Upper lobe of right lung (tissue), 1 donor: ENCODE measurements around the gene ARL2. TPM values are rescaled to one million over a fixed set of nuclear protein-coding genes. Genes with fewer than 3 reads are reported as not detected.

Experiments
- ATAC-seq: fragments of 200-7000 bp; cut with Tn5 transposase; one replicate; pipeline ENCODE4 v1.9.1; 2020; ENCODE audit warnings: mild to moderate bottlenecking, moderate library complexity
- DNase-seq: peaks from one replicate; pipeline ENCODE4 v3.0.0-alpha.2; 2020
- H3K27ac ChIP-seq: fragments of 200-600 bp; one replicate; pipeline ENCODE4 v1.8.0; 2022
- H3K27me3 ChIP-seq: fragments of 200-600 bp; one replicate; pipeline ENCODE4 v1.8.0; 2022; ENCODE audit warnings: mild to moderate bottlenecking
- H3K36me3 ChIP-seq: fragments of 200-600 bp; one replicate; pipeline ENCODE4 v1.8.0; 2022
- H3K4me1 ChIP-seq: fragments of 200-600 bp; one replicate; pipeline ENCODE4 v1.8.0; 2022
- H3K4me3 ChIP-seq: fragments of 200-600 bp; one replicate; pipeline ENCODE4 v1.8.0; 2022; ENCODE audit warnings: mild to moderate bottlenecking
- H3K9me3 ChIP-seq: fragments of 200-600 bp; one replicate; pipeline ENCODE4 v1.8.0; 2022
- CTCF ChIP-seq: fragments of 200-600 bp; IDR thresholded peaks from one replicate; pipeline ENCODE4 v1.8.0; 2022; ENCODE audit warnings: antibody characterized with exemption
- intact Hi-C: fragments of 100-400 bp; cut with DNase I; formaldehyde crosslinking; loops from one replicate; pipeline ENCODE4 v1.11.0; 2022
- total RNA-seq: library from RNA; stranded (reverse); fragmentation: NEBNext Ultra II Directional; extraction: Animal tissue kit (Norgen Biotek cat#: 25700); gene quantifications from one replicate; pipeline ENCODE4 v1.2.1, GENCODE V29; 2021
- donor health status: DM: no; HTN: yes; CAD: no; lungs with severe emphysema.

The ARL2 gene
- total RNA-seq, 1 donor from 2014 or later, result 84.4 TPM

- intact Hi-C loops, result no loop called here
- Histone ChIP-seq H3K36me3 (peaks cover 5% of the 10 kb centered on the region), H3K4me3 (peak overlapping the region; percentile 87), H3K27ac (peak overlapping the region; percentile 98), H3K4me1 (peaks cover 18% of the 10 kb centered on the region), H3K9me3 (no peaks in the 10 kb centered on the region), H3K27me3 (no peaks in the 10 kb centered on the region)
- DNase-seq (peak; percentile 95), ATAC-seq (peak; percentile 92)
- TF ChIP-seq CTCF, result peak; percentile 72
Observed at GRCh38 chr11:65013130-65013887, 651 bp upstream of the ARL2 start.

- Histone ChIP-seq H3K27me3 (no peaks in the 10 kb centered on the region), H3K36me3 (peaks cover 16% of the 10 kb centered on the region), H3K9me3 (no peaks in the 10 kb centered on the region), H3K4me1 (peaks cover 18% of the 10 kb centered on the region), H3K4me3 (peak overlapping the region; percentile 87), H3K27ac (peak overlapping the region; percentile 98)
- intact Hi-C loops, result no loop called here
- TF ChIP-seq CTCF, result no peak
- ATAC-seq, result no peak
- no peak for DNase-seq
Observed at GRCh38 chr11:65014726-65015227, 817 bp downstream of the ARL2 start.

- intact Hi-C loops, result no loop called here
- TF ChIP-seq CTCF, result no peak
- H3K27me3 ChIP-seq, result no peaks in the 10 kb centered on the region
- H3K9me3 ChIP-seq, result no peaks in the 10 kb centered on the region
- H3K4me3 ChIP-seq, result no peak overlapping the region
- ATAC-seq, result no peak
- no peak for DNase-seq
- H3K27ac ChIP-seq, result no peak overlapping the region
- H3K36me3 ChIP-seq, result peaks cover 19% of the 10 kb centered on the region
- H3K4me1 ChIP-seq, result peaks cover 18% of the 10 kb centered on the region
Observed at GRCh38 chr11:65016705-65017104, 2.7 kb downstream of the ARL2 start.

GRCh38 chr11:65017937-65018336 lies 4.0 kb downstream of the ARL2 start:
- intact Hi-C loops, result no loop called here
- Histone ChIP-seq H3K27me3 (no peaks in the 10 kb centered on the region), H3K36me3 (peaks cover 19% of the 10 kb centered on the region), H3K9me3 (no peaks in the 10 kb centered on the region), H3K27ac (no peak overlapping the region), H3K4me3 (no peak overlapping the region), H3K4me1 (peaks cover 15% of the 10 kb centered on the region)
- no peak for TF ChIP-seq CTCF
- DNase-seq (no peak), ATAC-seq (no peak)

GRCh38 chr11:65019824-65020223 lies 5.9 kb downstream of the ARL2 start:
- ATAC-seq (peak; percentile 38), DNase-seq (no peak)
- no peaks in the 10 kb centered on the region for H3K27me3 ChIP-seq
- H3K4me3 ChIP-seq, result no peak overlapping the region
- intact Hi-C loops, result no loop called here
- H3K27ac ChIP-seq, result no peak overlapping the region
- no peak for TF ChIP-seq CTCF
- H3K4me1 ChIP-seq, result peaks cover 9% of the 10 kb centered on the region
- H3K9me3 ChIP-seq, result no peaks in the 10 kb centered on the region
- H3K36me3 ChIP-seq, result peaks cover 19% of the 10 kb centered on the region
